ENCODE data around the gene ITGB2.

ITGB2 gene

GRCh38 chr21:44920694-44921604 lies at the start of gene ITGB2:
TSS of gene ITGB2 (minus strand) at chr21:44920899. CDS start at chr21:44910782, 10,117 bp downstream.
- DNase-seq: peak in 1 of 58 donors; percentile 19

- DNase-seq: no peak
These were observed 49.4 kb upstream of the ITGB2 start for GRCh38 chr21:44969931-44970755.

GRCh38 chr21:44969066-44969670 lies 48.5 kb upstream of the ITGB2 start:
- DNase-seq: no peak

GRCh38 chr21:44967082-44968047 lies 46.7 kb upstream of the ITGB2 start:
- DNase-seq: no peak

- DNase-seq: peak in 18 of 58 donors; percentile 11 to 57 (median 29)
These were observed 45.7 kb upstream of the ITGB2 start for GRCh38 chr21:44966135-44967081.

GRCh38 chr21:44965251-44966022 lies 44.7 kb upstream of the ITGB2 start:
- DNase-seq: no peak

- DNase-seq: no peak
These were observed 43.7 kb upstream of the ITGB2 start for GRCh38 chr21:44964381-44964780.

GRCh38 chr21:44962403-44962966 lies 41.8 kb upstream of the ITGB2 start:
- DNase-seq: peak in 1 of 58 donors; percentile 10

GRCh38 chr21:44960141-44961092 lies 39.7 kb upstream of the ITGB2 start:
- no peak for DNase-seq

- DNase-seq: no peak
These were observed 38.8 kb upstream of the ITGB2 start for GRCh38 chr21:44959376-44960091.

GRCh38 chr21:44958471-44959191 lies 37.9 kb upstream of the ITGB2 start:
- peak in 5 of 58 donors; percentile 16 to 51 (median 29) for DNase-seq

- no peak for DNase-seq
These were observed 37.3 kb upstream of the ITGB2 start for GRCh38 chr21:44957901-44958451.

GRCh38 chr21:44957047-44957831 lies 36.5 kb upstream of the ITGB2 start:
- no peak for DNase-seq

GRCh38 chr21:44956356-44957046 lies 35.8 kb upstream of the ITGB2 start:
- no peak for DNase-seq

Data from anterior cingulate cortex (tissue), 58 donors.